ENCODE data around the gene PARP9. TPM values are rescaled to one million over a fixed set of nuclear protein-coding genes. Genes with fewer than 3 reads are reported as not detected.

Gene PARP9
- total and polyA plus RNA-seq, 2 of the 13 experiments (the other 11 are each of a cell fraction or from before 2014, with no cell fraction given) = 6.5 to 10.6 TPM

DNA sequence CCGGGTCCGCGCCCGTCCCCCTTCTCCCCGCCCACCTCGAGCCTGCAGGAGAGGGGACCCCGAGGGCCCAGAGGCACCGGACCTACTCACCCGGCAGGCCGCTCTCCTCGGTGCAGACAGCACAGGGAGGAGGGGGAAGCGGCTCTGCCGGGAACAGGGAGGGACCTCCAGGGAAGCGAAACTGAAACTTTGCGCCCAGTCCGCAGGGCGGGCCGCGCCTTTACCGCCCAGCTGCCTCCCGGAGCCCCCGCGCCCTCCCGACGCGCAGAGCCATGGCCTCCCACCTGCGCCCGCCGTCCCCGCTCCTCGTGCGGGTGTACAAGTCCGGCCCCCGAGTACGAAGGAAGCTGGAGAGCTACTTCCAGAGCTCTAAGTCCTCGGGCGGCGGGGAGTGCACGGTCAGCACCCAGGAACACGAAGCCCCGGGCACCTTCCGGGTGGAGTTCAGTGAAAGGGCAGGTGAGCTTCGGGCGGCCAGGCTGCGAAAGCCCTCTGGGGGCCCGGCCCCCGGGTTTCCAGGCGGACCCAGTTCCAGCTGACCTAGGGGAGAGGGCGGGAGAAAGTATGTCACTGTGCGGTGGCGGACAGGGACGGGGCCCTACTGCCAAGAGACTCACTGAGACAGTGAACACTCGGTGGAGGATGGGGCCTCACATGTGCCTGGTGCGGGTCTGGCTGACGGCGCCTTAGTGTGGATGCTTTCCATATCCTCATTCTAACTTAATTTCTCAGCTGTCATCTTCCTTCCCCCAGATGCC is at the start of gene PARP9, which contains the start of gene DTX3L (continued):
- TF ChIP-seq SP2 (CRISPR knock-in tag; IDR thresholded peaks at IDR 0.05) (peak; percentile 39; the same call in 1 of the 2 replicates), ZNF577 (CRISPR knock-in tag; IDR thresholded peaks at IDR 0.05; ENCODE audit: borderline replicate concordance, low read depth) (peak; percentile 40; the same call in 1 of the 2 replicates), SIX1 (CRISPR knock-in tag; IDR thresholded peaks at IDR 0.05; ENCODE audit: borderline replicate concordance) (no peak), ZNF777 (CRISPR knock-in tag; IDR thresholded peaks at IDR 0.05) (peak; percentile 61; the same call in 1 of the 2 replicates), MED8 (CRISPR knock-in tag; IDR thresholded peaks at IDR 0.05; ENCODE audit: insufficient replicate concordance) (peak; percentile 74), TCF7L2 (IDR thresholded peaks at IDR 0.05; ENCODE audit: low read depth, low read length) (no peak), ZNF143 (CRISPR knock-in tag; IDR thresholded peaks at IDR 0.05) (peak; percentile 44; the same call in 1 of the 2 replicates), NFE2L1 (CRISPR knock-in tag; IDR thresholded peaks at IDR 0.05; ENCODE audit: borderline replicate concordance) (peak; percentile 62; the same call in 1 of the 2 replicates), ZFP1 (CRISPR knock-in tag; IDR thresholded peaks at IDR 0.05) (no peak), ZBTB42 (CRISPR knock-in tag; IDR thresholded peaks at IDR 0.05) (no peak), ZNF816 (CRISPR knock-in tag; IDR thresholded peaks at IDR 0.05; ENCODE audit: borderline replicate concordance) (peak; percentile 82; the same call in 1 of the 2 replicates)
- TF ChIP-seq, protein P1, sequence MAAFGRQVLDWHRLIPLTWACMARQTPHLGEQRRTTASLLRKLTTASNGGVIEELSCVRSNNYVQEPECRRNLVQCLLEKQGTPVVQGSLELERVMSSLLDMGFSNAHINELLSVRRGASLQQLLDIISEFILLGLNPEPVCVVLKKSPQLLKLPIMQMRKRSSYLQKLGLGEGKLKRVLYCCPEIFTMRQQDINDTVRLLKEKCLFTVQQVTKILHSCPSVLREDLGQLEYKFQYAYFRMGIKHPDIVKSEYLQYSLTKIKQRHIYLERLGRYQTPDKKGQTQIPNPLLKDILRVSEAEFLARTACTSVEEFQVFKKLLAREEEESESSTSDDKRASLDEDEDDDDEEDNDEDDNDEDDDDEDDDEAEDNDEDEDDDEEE (CRISPR knock-in tag; IDR thresholded peaks at IDR 0.05) = peak; percentile 81
- TF ChIP-seq, protein P2, sequence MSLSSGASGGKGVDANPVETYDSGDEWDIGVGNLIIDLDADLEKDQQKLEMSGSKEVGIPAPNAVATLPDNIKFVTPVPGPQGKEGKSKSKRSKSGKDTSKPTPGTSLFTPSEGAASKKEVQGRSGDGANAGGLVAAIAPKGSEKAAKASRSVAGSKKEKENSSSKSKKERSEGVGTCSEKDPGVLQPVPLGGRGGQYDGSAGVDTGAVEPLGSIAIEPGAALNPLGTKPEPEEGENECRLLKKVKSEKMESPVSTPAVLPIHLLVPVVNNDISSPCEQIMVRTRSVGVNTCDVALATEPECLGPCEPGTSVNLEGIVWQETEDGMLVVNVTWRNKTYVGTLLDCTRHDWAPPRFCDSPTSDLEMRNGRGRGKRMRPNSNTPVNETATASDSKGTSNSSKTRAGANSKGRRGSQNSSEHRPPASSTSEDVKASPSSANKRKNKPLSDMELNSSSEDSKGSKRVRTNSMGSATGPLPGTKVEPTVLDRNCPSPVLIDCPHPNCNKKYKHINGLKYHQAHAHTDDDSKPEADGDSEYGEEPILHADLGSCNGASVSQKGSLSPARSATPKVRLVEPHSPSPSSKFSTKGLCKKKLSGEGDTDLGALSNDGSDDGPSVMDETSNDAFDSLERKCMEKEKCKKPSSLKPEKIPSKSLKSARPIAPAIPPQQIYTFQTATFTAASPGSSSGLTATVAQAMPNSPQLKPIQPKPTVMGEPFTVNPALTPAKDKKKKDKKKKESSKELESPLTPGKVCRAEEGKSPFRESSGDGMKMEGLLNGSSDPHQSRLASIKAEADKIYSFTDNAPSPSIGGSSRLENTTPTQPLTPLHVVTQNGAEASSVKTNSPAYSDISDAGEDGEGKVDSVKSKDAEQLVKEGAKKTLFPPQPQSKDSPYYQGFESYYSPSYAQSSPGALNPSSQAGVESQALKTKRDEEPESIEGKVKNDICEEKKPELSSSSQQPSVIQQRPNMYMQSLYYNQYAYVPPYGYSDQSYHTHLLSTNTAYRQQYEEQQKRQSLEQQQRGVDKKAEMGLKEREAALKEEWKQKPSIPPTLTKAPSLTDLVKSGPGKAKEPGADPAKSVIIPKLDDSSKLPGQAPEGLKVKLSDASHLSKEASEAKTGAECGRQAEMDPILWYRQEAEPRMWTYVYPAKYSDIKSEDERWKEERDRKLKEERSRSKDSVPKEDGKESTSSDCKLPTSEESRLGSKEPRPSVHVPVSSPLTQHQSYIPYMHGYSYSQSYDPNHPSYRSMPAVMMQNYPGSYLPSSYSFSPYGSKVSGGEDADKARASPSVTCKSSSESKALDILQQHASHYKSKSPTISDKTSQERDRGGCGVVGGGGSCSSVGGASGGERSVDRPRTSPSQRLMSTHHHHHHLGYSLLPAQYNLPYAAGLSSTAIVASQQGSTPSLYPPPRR (CRISPR knock-in tag; IDR thresholded peaks at IDR 0.05; ENCODE audit: borderline replicate concordance) = peak; percentile 67
- TF ChIP-seq, protein P3, sequence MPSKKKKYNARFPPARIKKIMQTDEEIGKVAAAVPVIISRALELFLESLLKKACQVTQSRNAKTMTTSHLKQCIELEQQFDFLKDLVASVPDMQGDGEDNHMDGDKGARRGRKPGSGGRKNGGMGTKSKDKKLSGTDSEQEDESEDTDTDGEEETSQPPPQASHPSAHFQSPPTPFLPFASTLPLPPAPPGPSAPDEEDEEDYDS (CRISPR knock-in tag; IDR thresholded peaks at IDR 0.05) = no peak
- TF ChIP-seq, protein P4, sequence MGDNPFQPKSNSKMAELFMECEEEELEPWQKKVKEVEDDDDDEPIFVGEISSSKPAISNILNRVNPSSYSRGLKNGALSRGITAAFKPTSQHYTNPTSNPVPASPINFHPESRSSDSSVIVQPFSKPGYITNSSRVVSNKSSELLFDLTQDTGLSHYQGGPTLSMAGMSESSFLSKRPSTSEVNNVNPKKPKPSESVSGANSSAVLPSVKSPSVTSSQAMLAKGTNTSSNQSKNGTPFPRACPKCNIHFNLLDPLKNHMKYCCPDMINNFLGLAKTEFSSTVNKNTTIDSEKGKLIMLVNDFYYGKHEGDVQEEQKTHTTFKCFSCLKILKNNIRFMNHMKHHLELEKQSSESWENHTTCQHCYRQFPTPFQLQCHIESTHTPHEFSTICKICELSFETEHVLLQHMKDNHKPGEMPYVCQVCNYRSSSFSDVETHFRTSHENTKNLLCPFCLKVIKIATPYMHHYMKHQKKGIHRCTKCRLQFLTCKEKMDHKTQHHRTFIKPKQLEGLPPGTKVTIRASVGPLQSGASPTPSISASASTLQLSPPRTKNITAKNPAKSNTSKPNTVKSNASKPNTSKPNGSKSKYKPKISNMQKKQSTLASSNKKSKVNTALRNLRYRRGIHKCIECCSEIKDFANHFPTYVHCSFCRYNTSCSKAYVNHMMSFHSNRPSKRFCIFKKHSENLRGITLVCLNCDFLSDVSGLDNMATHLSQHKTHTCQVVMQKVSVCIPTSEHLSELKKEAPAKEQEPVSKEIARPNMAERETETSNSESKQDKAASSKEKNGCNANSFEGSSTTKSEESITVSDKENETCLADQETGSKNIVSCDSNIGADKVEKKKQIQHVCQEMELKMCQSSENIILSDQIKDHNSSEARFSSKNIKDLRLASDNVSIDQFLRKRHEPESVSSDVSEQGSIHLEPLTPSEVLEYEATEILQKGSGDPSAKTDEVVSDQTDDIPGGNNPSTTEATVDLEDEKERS (CRISPR knock-in tag; IDR thresholded peaks at IDR 0.05) = no peak
- TF ChIP-seq, protein P5, sequence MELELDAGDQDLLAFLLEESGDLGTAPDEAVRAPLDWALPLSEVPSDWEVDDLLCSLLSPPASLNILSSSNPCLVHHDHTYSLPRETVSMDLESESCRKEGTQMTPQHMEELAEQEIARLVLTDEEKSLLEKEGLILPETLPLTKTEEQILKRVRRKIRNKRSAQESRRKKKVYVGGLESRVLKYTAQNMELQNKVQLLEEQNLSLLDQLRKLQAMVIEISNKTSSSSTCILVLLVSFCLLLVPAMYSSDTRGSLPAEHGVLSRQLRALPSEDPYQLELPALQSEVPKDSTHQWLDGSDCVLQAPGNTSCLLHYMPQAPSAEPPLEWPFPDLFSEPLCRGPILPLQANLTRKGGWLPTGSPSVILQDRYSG (CRISPR knock-in tag; IDR thresholded peaks at IDR 0.05) = no peak
- TF ChIP-seq, protein P6, sequence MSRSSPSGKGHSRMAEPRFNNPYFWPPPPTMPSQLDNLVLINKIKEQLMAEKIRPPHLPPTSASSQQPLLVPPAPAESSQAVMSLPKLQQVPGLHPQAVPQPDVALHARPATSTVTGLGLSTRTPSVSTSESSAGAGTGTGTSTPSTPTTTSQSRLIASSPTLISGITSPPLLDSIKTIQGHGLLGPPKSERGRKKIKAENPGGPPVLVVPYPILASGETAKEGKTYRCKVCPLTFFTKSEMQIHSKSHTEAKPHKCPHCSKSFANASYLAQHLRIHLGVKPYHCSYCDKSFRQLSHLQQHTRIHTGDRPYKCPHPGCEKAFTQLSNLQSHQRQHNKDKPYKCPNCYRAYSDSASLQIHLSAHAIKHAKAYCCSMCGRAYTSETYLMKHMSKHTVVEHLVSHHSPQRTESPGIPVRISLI (CRISPR knock-in tag; IDR thresholded peaks at IDR 0.05; ENCODE audit: borderline replicate concordance) = peak; percentile 33; the same call in 1 of the 2 replicates
